NCI-H187 (cell line): ENCODE data around the gene VPS33B.
A peak's percentile ranks its signal among the peaks of the same experiment; 100 is the strongest.
"Not testable (repeated sequence)": the region's sequence is repeated elsewhere in the genome, so short reads cannot be mapped to it uniquely, and the experiment has no call there.

Source experiments
- DNase-seq, 2 experiments: peaks; one replicate each; lab custom pipeline; 2025; lab: John Stamatoyannopoulos, UW

VPS33B gene

GRCh38 chr15:91022075-91022831, at the start of gene VPS33B:
Gene VPS33B, minus strand, starts transcription at chr15:91022594. Its CDS starts 345 bp downstream, at chr15:91022249.
- peak; percentile 60 to 76 for DNase-seq

GRCh38 chr15:91072161-91072560, 49.8 kb upstream of the VPS33B start:
- DNase-seq = no peak

- DNase-seq = no peak
Observed at GRCh38 chr15:91070872-91071271, 48.5 kb upstream of the VPS33B start.

- DNase-seq = no peak
Observed at GRCh38 chr15:91068966-91069365, 46.6 kb upstream of the VPS33B start.

- no peak for DNase-seq
Observed at GRCh38 chr15:91068436-91068835, 46.0 kb upstream of the VPS33B start.

- DNase-seq = no peak
Observed at GRCh38 chr15:91067036-91067435, 44.6 kb upstream of the VPS33B start.

GRCh38 chr15:91065505-91065904, 43.1 kb upstream of the VPS33B start:
- no peak for DNase-seq

GRCh38 chr15:91061997-91062396, 39.6 kb upstream of the VPS33B start:
- no peak for DNase-seq

GRCh38 chr15:91061230-91061629, 38.8 kb upstream of the VPS33B start:
- no peak for DNase-seq

- peak; percentile 72 to 83 for DNase-seq
Observed at GRCh38 chr15:91055548-91056331, 33.3 kb upstream of the VPS33B start.

- no peak for DNase-seq
Observed at GRCh38 chr15:91054816-91055215, 32.4 kb upstream of the VPS33B start.

GRCh38 chr15:91051248-91051647, 28.9 kb upstream of the VPS33B start:
- no peak for DNase-seq

- DNase-seq = no peak
Observed at GRCh38 chr15:91050128-91050455, 27.7 kb upstream of the VPS33B start.

GRCh38 chr15:91049378-91050127, 27.2 kb upstream of the VPS33B start:
- peak; percentile 28 to 44 for DNase-seq

GRCh38 chr15:91047545-91048199, 25.3 kb upstream of the VPS33B start:
- DNase-seq = no peak

GRCh38 chr15:91046056-91046455, 23.7 kb upstream of the VPS33B start:
- DNase-seq = not testable (repeated sequence)

- DNase-seq = no peak
Observed at GRCh38 chr15:91045065-91045464, 22.7 kb upstream of the VPS33B start.

- no peak for DNase-seq
Observed at GRCh38 chr15:91043202-91043874, 20.9 kb upstream of the VPS33B start.

GRCh38 chr15:91040856-91041255, 18.5 kb upstream of the VPS33B start:
- DNase-seq = peak; percentile 38 to 49

GRCh38 chr15:91039996-91040395, 17.6 kb upstream of the VPS33B start:
- no peak for DNase-seq
